ENCODE results near the gene LIMS4.
"Not testable (repeated sequence)": the region's sequence is repeated elsewhere in the genome, so short reads cannot be mapped to it uniquely, and the experiment has no call there.

GRCh38 chr2:110499755-110500377 lies 27.2 kb upstream of the LIMS4 start:
- not testable (repeated sequence) for TF ChIP-seq CTCF, POLR2A (IDR thresholded peaks at IDR 0.05)
